Panc1 (cell line): Measurements from ENCODE around the gene SMNDC1. TPM values are rescaled to one million over a fixed set of nuclear protein-coding genes. Genes with fewer than 3 reads are reported as not detected.

Experiments
- ATAC-seq: fragments of 200-7000 bp; cut with Tn5 transposase; 2 replicates; pipeline ENCODE4 v1.9.1; 2020; ENCODE audit warnings: mild to moderate bottlenecking, moderate library complexity
- Bru-seq: library from RNA; stranded (reverse); fragments of 400-500 nt; gene quantifications from one replicate; lab custom pipeline; 2021; lab: Mats Ljungman, UMichigan
- BruChase-seq, 2 experiments: library from RNA; stranded (reverse); fragments of 400-500 nt; gene quantifications; one replicate each; lab custom pipeline; 2021; lab: Mats Ljungman, UMichigan
- BruUV-seq: library from RNA; stranded (reverse); fragments of 400-500 nt; replicated peaks from 2 replicates; lab custom pipeline; 2021; lab: Mats Ljungman, UMichigan
- CTCF ChIA-PET: fragments of 300-600 bp; sonication (Branson Sonifier 250); formaldehyde crosslinking; loops from one replicate; lab custom pipeline; 2022; ENCODE audit warnings: antibody characterized with exemption; lab: Charles Lee
- POLR2A ChIA-PET: fragments of 300-600 bp; sonication (Branson Sonifier 250); formaldehyde crosslinking; loops from one replicate; lab custom pipeline; 2022; ENCODE audit warnings: antibody characterized with exemption; lab: Charles Lee
- DNase-seq: peaks from one replicate; pipeline ENCODE4 v3.0.0-alpha.2; 2010; ENCODE audit warnings: low read depth, low spot score
- H3K27ac ChIP-seq: 2 replicates; pipeline ENCODE4 v1.5.1; 2011; ENCODE audit warnings: mild to moderate bottlenecking, low read length, inconsistent platforms
- H3K27me3 ChIP-seq: fragments of 200-500 bp; sonication (Bioruptor generic); 2 replicates; pipeline ENCODE4 v1.6.0; 2014; ENCODE audit warnings: low read length, inconsistent platforms; ENCODE audit not compliant: control insufficient read depth, insufficient read depth
- H3K36me3 ChIP-seq: fragments of 200-500 bp; sonication (Bioruptor generic); 2 replicates; pipeline ENCODE4 v1.5.1; 2014; ENCODE audit warnings: inconsistent platforms, mild to moderate bottlenecking, low read length, moderate library complexity; ENCODE audit not compliant: control insufficient read depth, insufficient read depth
- H3K4me1 ChIP-seq: 2 replicates; pipeline ENCODE4 v1.5.1; 2011; ENCODE audit warnings: inconsistent platforms, mild to moderate bottlenecking, low read length, moderate library complexity; ENCODE audit not compliant: control insufficient read depth, insufficient read depth
- H3K4me3 ChIP-seq, 2 experiments: 2 replicates each; pipeline ENCODE4 v1.5.1; 2011 to 2012; ENCODE audit warnings: low read depth in 2 of 2, low read length in 2 of 2, mild to moderate bottlenecking in 2 of 2, inconsistent platforms in 1 of 2, moderate library complexity in 1 of 2
- H3K9me3 ChIP-seq: fragments of 200-500 bp; sonication (Bioruptor generic); 2 replicates; pipeline ENCODE4 v1.5.1; 2014; ENCODE audit warnings: low read depth, mild to moderate bottlenecking, inconsistent platforms, low read length, moderate library complexity; ENCODE audit not compliant: control insufficient read depth, insufficient read depth
- CTCF ChIP-seq: fragments of 450-650 bp; IDR thresholded peaks from 2 replicates; pipeline ENCODE4 v1.5.1; 2017; ENCODE audit warnings: mild to moderate bottlenecking
- POLR2AphosphoS5 ChIP-seq: IDR thresholded peaks from 2 replicates; pipeline ENCODE4 v1.6.1; 2012; ENCODE audit warnings: mild to moderate bottlenecking, low read depth, low read length, moderate library complexity
- REST ChIP-seq, 2 experiments: IDR thresholded peaks; 2 replicates each; pipeline ENCODE4 v1.6.1; 2011 to 2012; ENCODE audit warnings: low read depth in 2 of 2, control low read depth in 1 of 2, low read length in 1 of 2, mild to moderate bottlenecking in 1 of 2, moderate library complexity in 1 of 2; ENCODE audit not compliant: insufficient read depth in 1 of 2
- SIN3A ChIP-seq: IDR thresholded peaks from 2 replicates; pipeline ENCODE4 v1.6.1; 2012; ENCODE audit warnings: low read depth, mild to moderate bottlenecking, low read length, moderate library complexity, borderline replicate concordance; ENCODE audit not compliant: insufficient read depth
- TCF7L2 ChIP-seq: IDR thresholded peaks from 2 replicates; pipeline ENCODE4 v1.6.1; 2011; ENCODE audit warnings: mild to moderate bottlenecking, low read depth, low read length, inconsistent platforms
- in situ Hi-C: cut with HindIII; loops from 2 replicates; pipeline ENCODE4 v1.10.0; 2016; ENCODE audit warnings: low sequenced_read_pairs, low pct_unique_long_range_greater_than_20kb
- intact Hi-C: fragments of 100-400 bp; cut with micrococcal nuclease; formaldehyde crosslinking; loops from one replicate; pipeline ENCODE4 v1.10.0; 2022; ENCODE audit not compliant: unreplicated experiment
- long read RNA-seq: library from polyadenylated mRNA; unstranded; transcript quantifications from one replicate; pipeline ENCODE4 v2.0.0, GENCODE V29; 2021; ENCODE audit not compliant: unreplicated experiment
- polyA plus RNA-seq: library from polyadenylated mRNA; unstranded; fragments of >200 nt; gene quantifications from one replicate; pipeline ENCODE4 v1.2.1, GENCODE V29; 2012; ENCODE audit warnings: missing spikeins; ENCODE audit not compliant: insufficient read length
- total RNA-seq: library from RNA; stranded (reverse); gene quantifications from one replicate; pipeline ENCODE4 v1.2.1, GENCODE V29; 2021; ENCODE audit not compliant: unreplicated experiment

The SMNDC1 gene
- total RNA-seq = 62.2 TPM
- 51.6 TPM for polyA plus RNA-seq
- percentile 98 among the genes with signal in this experiment for Bru-seq, nascent RNA
- percentile 96 among the genes with signal in this experiment for BruChase-seq, experiment 1, labeled RNA remaining after a 2-hour chase
- percentile 97 among the genes with signal in this experiment for BruChase-seq, experiment 2, labeled RNA remaining after a 6-hour chase
- long read RNA-seq, full-length matches to known transcripts = 31 of 44 reads
- long read RNA-seq, partial matches to known transcripts = 4 of 44 reads
- long read RNA-seq, other reads (novel, unspliced or antisense) = 9 of 44 reads

GRCh38 chr10:110304780-110305421 lies at the start of gene SMNDC1:
Gene SMNDC1, minus strand, starts transcription at chr10:110304920. Its CDS starts 1,333 bp downstream, at chr10:110303587.
- Histone ChIP-seq H3K4me1 (peaks cover 22% of the 10 kb centered on the region), H3K27ac (peak within 1 kb of the TSS; percentile 96), H3K27me3 (no peaks in the 10 kb centered on the region), H3K9me3 (no peaks in the 10 kb centered on the region), H3K4me3 (peak within 1 kb of the TSS; percentile 97 to 98), H3K36me3 (peaks cover 44% of the 10 kb centered on the region)
- ATAC-seq = peak; percentile 97
- POLR2A ChIA-PET = interaction anchor here (0.6 kb wide), 1 partner anchor 244 kb away, joined by 4 read pairs; no protein-coding TSS in a partner anchor
- in situ Hi-C loops = no loop called here
- TF ChIP-seq TCF7L2 = no peak
- peak; percentile 76; the same call in 1 of the 2 replicates for TF ChIP-seq SIN3A
- TF ChIP-seq POLR2AphosphoS5 = peak; percentile 88
- CTCF ChIA-PET = interaction anchor here (0.6 to 1.2 kb wide), 6 partner anchors 94 to 292 kb away, joined by 3 to 7 read pairs (median 4); no protein-coding TSS in a partner anchor
- intact Hi-C loops = loop anchor here (5.0 kb wide), 1 partner anchor 587 kb away; no protein-coding TSS in a partner anchor
- DNase-seq = peak; percentile 91
- BruUV-seq = no TSS peak

- H3K4me3 ChIP-seq = 0 out of 4 replicates have a peak overlapping the region, but pooled peaks of 1 of the 2 experiments have one; percentile 12
- ATAC-seq (peak; percentile 80), DNase-seq (peak; percentile 82)
- no peaks in the 10 kb centered on the region for H3K27me3 ChIP-seq
- ChIA-PET CTCF (interaction anchor here (0.6 to 1.2 kb wide), 11 partner anchors 12 to 270 kb away, joined by 3 to 11 read pairs (median 5); no protein-coding TSS in a partner anchor), POLR2A (no interaction called here)
- no peaks in the 10 kb centered on the region for H3K36me3 ChIP-seq
- in situ Hi-C loops = no loop called here
- TF ChIP-seq CTCF (peak; percentile 94), REST (IDR thresholded peaks at IDR 0.05; ENCODE audit: insufficient read depth in 1 of 2, low read depth in 2 of 2, low read length in 1 of 2) (no peak), SIN3A (no peak), POLR2AphosphoS5 (no peak), TCF7L2 (no peak)
- peaks cover 26% of the 10 kb centered on the region for H3K4me1 ChIP-seq
- H3K9me3 ChIP-seq = no peaks in the 10 kb centered on the region
- no TSS peak for BruUV-seq
- H3K27ac ChIP-seq = peak overlapping the region; percentile 42; the same call in 1 of the 2 replicates
- intact Hi-C loops = loop anchor here (5.0 kb wide), 2 partner anchors 148 to 193 kb away; no protein-coding TSS in a partner anchor
Observed at GRCh38 chr10:110354322-110354766, 49.6 kb upstream of the SMNDC1 start.
